Naive thymus-derived CD8-positive, alpha-beta T cell (primary cell): ENCODE measurements around the gene RBBP4. TPM values are rescaled to one million over a fixed set of nuclear protein-coding genes. Genes with fewer than 3 reads are reported as not detected.
"Not testable (repeated sequence)": the region's sequence is repeated elsewhere in the genome, so short reads cannot be mapped to it uniquely, and the experiment has no call there.

Experiments
- ATAC-seq, 2 donors: fragments of 150-1000 bp; cut with Tn5 transposase in 1 of 2; sonication (Bioruptor Pico), chemical (Tn5 transposase) in 1 of 2; 1 replicate in 1 of 2; 2 replicates in 1 of 2; pipeline ENCODE4 v1.10.0; 2021; ENCODE audit warnings: mild to moderate bottlenecking in 2 of 2, moderate library complexity in 2 of 2
- POLR2A ChIA-PET: fragments of 350-600 bp; sonication (Branson Sonifier 250); formaldehyde crosslinking; loops from one replicate; lab custom pipeline; 2021; ENCODE audit warnings: antibody characterized with exemption; lab: Charles Lee
- DNase-seq, 10 donors: peaks; one replicate each; pipeline versions ENCODE4 v3.0.0 to v3.0.0-alpha.2; 2020 to 2022
- H3K27ac Mint-ChIP-seq, 10 donors: one replicate each; pipeline ENCODE4 v1.8.0; 2020 to 2022; ENCODE audit warnings: mild to moderate bottlenecking in 10 of 10, mixed read lengths in 10 of 10, moderate library complexity in 4 of 10, inconsistent platforms in 1 of 10
- H3K27me3 Mint-ChIP-seq, 5 donors: one replicate each; pipeline ENCODE4 v1.8.0; 2021 to 2022; ENCODE audit warnings: mixed read lengths in 5 of 5
- H3K36me3 Mint-ChIP-seq, 3 donors: one replicate each; pipeline ENCODE4 v1.8.0; 2020 to 2022; ENCODE audit warnings: mixed read lengths in 3 of 3, mild to moderate bottlenecking in 2 of 3, inconsistent platforms in 1 of 3
- H3K4me1 Mint-ChIP-seq, 4 donors: one replicate each; pipeline ENCODE4 v1.8.0; 2021 to 2022; ENCODE audit warnings: mixed read lengths in 4 of 4
- H3K4me3 Mint-ChIP-seq, 10 donors: one replicate each; pipeline ENCODE4 v1.8.0; 2020 to 2022; ENCODE audit warnings: mild to moderate bottlenecking in 10 of 10, mixed read lengths in 10 of 10, moderate library complexity in 6 of 10, inconsistent platforms in 1 of 10
- H3K9me3 Mint-ChIP-seq, 9 donors: one replicate each; pipeline ENCODE4 v1.8.0; 2020 to 2022; ENCODE audit warnings: mixed read lengths in 9 of 9, mild to moderate bottlenecking in 3 of 9, inconsistent platforms in 1 of 9, moderate library complexity in 1 of 9
- polyA plus RNA-seq, 3 donors: library from polyadenylated mRNA; unstranded; fragments of 300-500 nt; fragmentation: Illumina TruSeq; gene quantifications; one replicate each; pipeline ENCODE4 v1.2.3, GENCODE V29; 2021
- total RNA-seq, 8 experiments: library from RNA in 2 of 8; stranded (reverse) in 2 of 8; gene quantifications; one replicate each; pipeline ENCODE4 v1.2.3 and lab custom pipeline; 2021 to 2026

Gene RBBP4
- total and polyA plus RNA-seq, 5 experiments from 2014 or later, result 191 to 251 (median 226) TPM

GRCh38 chr1:32681509-32681908, 30.5 kb downstream of the RBBP4 start:
- H3K27ac Mint-ChIP-seq, result peak overlapping the region in 2 of 10 donors; percentile 20 to 46
- H3K4me3 Mint-ChIP-seq, result no peak overlapping the region
- peaks cover 0 to 94% (median 12%) of the 10 kb centered on the region in 3 donors for H3K36me3 Mint-ChIP-seq
- POLR2A ChIA-PET, result no interaction called here
- no peaks in the 10 kb centered on the region for H3K9me3 Mint-ChIP-seq
- no peak for ATAC-seq
- H3K4me1 Mint-ChIP-seq, result peaks cover 0 to 2% (median 0%) of the 10 kb centered on the region in 4 donors
- no peaks in the 10 kb centered on the region for H3K27me3 Mint-ChIP-seq
- DNase-seq, result no peak

- POLR2A ChIA-PET, result no interaction called here
Observed at GRCh38 chr1:32681999-32682398, 31.0 kb downstream of the RBBP4 start.

GRCh38 chr1:32683397-32683796, 32.4 kb downstream of the RBBP4 start:
- peaks cover 0 to 77% (median 11%) of the 10 kb centered on the region in 3 donors for H3K36me3 Mint-ChIP-seq
- H3K4me1 Mint-ChIP-seq, result no peaks in the 10 kb centered on the region
- peak overlapping the region in 1 of 10 donors; percentile 53 for H3K27ac Mint-ChIP-seq
- H3K27me3 Mint-ChIP-seq, result no peaks in the 10 kb centered on the region
- POLR2A ChIA-PET, result no interaction called here
- H3K9me3 Mint-ChIP-seq, result no peaks in the 10 kb centered on the region
- DNase-seq (no peak), ATAC-seq (no peak)
- no peak overlapping the region for H3K4me3 Mint-ChIP-seq

More at GRCh38 chr1:32681999-32682398, 31.0 kb downstream of the RBBP4 start:
- H3K27ac Mint-ChIP-seq, result peak overlapping the region in 1 of 10 donors; percentile 3
- ATAC-seq (no peak), DNase-seq (no peak)
- H3K9me3 Mint-ChIP-seq, result no peaks in the 10 kb centered on the region
- H3K4me3 Mint-ChIP-seq, result no peak overlapping the region
- H3K4me1 Mint-ChIP-seq, result peaks cover 0 to 2% (median 0%) of the 10 kb centered on the region in 4 donors
- peaks cover 0 to 90% (median 14%) of the 10 kb centered on the region in 3 donors for H3K36me3 Mint-ChIP-seq
- no peaks in the 10 kb centered on the region for H3K27me3 Mint-ChIP-seq

DNA sequence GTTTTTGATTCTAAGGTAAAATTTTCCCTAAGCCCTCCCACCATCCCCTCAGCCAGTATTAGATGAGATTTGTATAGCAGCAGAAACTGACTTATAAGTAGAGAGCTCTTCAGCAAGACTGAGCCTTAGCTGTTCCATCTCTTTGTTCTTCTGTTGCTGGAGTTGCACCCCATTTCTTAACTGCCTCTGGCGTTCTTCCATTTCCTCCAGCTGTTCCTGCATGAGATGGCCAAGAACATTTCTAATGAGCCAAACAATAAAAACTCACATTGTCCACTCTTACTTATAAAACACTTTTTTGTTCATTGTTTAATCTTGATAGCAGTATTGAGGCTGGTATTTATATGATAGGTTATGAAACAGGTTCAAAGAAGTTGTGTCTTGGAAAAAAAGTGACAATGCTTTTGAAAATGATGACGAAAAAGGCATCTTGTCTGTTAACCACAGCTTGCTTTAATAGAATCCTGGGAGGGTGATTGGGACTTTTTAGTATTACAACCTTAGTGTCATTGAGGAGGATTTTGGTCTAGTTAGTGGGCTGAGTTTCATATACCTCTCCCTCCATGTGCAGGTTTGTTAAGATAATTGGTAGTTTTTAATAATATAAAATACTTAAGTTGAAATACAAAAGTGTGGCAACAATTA, 33.3 kb downstream of the RBBP4 start:
- Mint-ChIP-seq H3K27me3 (no peaks in the 10 kb centered on the region), H3K9me3 (no peaks in the 10 kb centered on the region), H3K4me3 (no peak overlapping the region), H3K27ac (peak overlapping the region in 6 of 10 donors; percentile 11 to 60 (median 30)), H3K4me1 (no peaks in the 10 kb centered on the region), H3K36me3 (peaks cover 0 to 69% (median 8%) of the 10 kb centered on the region in 3 donors)
- DNase-seq (no peak), ATAC-seq (no peak)
- POLR2A ChIA-PET, result no interaction called here

DNA sequence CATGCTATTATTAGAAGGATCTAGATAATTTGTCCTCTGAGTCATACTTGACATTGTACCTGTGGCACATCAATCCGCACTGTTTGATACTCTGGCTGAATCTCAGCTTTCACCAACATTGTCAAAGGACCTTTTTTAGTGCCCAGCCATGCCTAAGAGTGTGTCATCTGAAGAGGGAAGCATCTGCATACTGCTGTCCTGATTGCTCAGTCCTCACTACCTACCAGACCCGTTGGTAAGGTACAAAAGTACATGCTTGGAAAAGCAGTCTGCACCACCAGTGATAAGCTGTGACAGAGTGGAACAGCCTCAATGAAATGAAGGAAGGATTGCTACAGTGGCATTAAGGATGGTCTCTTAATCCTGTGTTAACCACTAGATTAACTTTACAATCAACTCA, 34.5 kb downstream of the RBBP4 start:
- H3K27me3 Mint-ChIP-seq, result no peaks in the 10 kb centered on the region
- H3K4me1 Mint-ChIP-seq, result no peaks in the 10 kb centered on the region
- peaks cover 0 to 57% (median 2%) of the 10 kb centered on the region in 3 donors for H3K36me3 Mint-ChIP-seq
- H3K9me3 Mint-ChIP-seq, result no peaks in the 10 kb centered on the region
- POLR2A ChIA-PET, result no interaction called here
- peak overlapping the region in 3 of 10 donors; percentile 0 to 44 (median 22) for H3K27ac Mint-ChIP-seq
- no peak for ATAC-seq
- DNase-seq, result no peak
- no peak overlapping the region for H3K4me3 Mint-ChIP-seq

- Mint-ChIP-seq H3K4me1 (no peaks in the 10 kb centered on the region), H3K4me3 (no peak overlapping the region), H3K36me3 (peaks cover 0 to 49% (median 2%) of the 10 kb centered on the region in 3 donors), H3K27ac (peak overlapping the region in 1 of 10 donors; percentile 47), H3K9me3 (no peaks in the 10 kb centered on the region), H3K27me3 (no peaks in the 10 kb centered on the region)
- no peak for ATAC-seq
- DNase-seq, result no peak
- POLR2A ChIA-PET, result no interaction called here
Observed at GRCh38 chr1:32686387-32686786, 35.4 kb downstream of the RBBP4 start.

DNA sequence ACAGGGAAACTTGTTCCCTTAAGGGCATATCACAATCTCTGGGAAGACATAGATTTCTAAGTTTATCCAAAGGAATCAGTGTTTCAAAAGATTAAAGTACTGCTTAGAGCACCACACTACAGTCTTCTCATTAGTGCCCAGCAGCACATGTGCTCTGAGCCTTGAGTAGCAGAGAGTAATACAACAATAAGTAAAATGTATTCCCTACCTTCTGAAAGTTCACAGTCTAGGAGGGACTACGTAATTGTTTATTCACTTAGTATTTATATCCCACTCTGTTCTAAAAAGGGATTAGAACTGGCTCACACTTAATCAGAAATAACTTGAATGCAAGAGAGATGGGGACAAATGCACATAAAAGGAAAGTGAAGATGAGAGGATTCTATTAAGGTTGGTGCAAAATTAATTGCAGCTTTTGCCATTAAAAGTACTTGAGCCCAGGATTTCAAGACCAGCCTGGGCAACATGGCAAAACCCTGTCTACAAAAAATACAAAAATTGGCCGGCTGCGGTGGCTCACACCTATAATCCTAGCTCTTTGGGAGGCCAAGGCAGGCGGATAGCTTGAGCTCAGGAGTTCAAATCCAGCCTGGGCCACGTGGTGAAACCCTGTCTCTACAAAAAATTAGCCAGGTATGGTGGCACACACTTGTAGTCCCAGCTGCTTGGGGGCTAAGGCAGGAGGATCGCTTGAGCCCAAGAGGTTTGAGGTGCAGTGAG, 42.6 kb downstream of the RBBP4 start:
- Mint-ChIP-seq H3K36me3 (no peaks in the 10 kb centered on the region), H3K9me3 (no peaks in the 10 kb centered on the region), H3K4me1 (peaks cover 2 to 6% (median 5%) of the 10 kb centered on the region in 4 donors), H3K27ac (no peak overlapping the region), H3K27me3 (no peaks in the 10 kb centered on the region), H3K4me3 (no peak overlapping the region)
- POLR2A ChIA-PET, result no interaction called here
- ATAC-seq (no peak), DNase-seq (no peak)

DNA sequence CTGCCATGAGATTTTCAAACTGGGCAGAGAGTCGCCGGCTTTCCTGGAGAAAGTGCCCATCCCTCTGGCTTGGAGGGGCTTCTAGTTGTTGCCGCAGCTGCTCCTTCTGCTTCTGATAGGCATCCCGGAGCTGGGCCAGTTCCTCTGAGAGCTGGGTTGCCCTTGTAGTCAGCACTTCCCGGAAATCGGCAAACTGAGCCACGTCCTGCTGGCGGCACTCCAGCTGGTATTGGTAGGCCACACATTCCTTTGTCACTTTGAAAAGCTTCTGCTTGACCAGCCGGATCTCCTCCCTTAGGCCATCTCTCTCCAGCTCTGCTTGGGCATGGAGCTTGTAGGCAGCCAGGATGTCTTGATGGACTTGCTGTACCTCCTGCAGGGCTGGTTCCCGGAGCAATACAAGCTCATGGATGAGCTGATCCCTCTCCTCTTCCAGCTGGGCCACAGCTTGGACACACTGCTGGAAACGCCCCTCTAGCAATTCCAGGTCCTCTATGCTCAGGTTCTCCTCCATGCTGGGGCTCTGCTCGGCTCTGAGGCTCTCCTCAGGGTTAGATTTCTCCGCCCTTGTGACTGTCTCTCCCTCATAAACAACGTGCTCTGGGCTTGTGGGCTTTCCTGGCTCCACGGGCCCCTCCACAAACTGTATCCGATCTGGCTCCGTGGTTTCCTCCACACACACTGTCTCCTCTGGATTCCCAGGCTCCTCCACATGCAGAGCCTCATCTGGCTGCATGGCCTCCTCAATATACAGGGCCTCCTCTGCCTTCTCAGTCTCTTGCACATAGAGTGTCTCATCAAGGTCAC, 44.3 kb downstream of the RBBP4 start:
- Mint-ChIP-seq H3K4me3 (no peak overlapping the region), H3K4me1 (peaks cover 2 to 6% (median 5%) of the 10 kb centered on the region in 4 donors), H3K9me3 (no peaks in the 10 kb centered on the region), H3K36me3 (no peaks in the 10 kb centered on the region), H3K27me3 (peaks cover 0 to 7% (median 0%) of the 10 kb centered on the region in 5 donors), H3K27ac (peak overlapping the region in 3 of 10 donors; percentile 21 to 55 (median 46))
- ATAC-seq (no peak), DNase-seq (no peak)
- POLR2A ChIA-PET, result no interaction called here

GRCh38 chr1:32696041-32696440, 45.0 kb downstream of the RBBP4 start:
- DNase-seq, result no peak
- H3K36me3 Mint-ChIP-seq, result no peaks in the 10 kb centered on the region
- peak overlapping the region in 1 of 10 donors; percentile 46 for H3K27ac Mint-ChIP-seq
- H3K27me3 Mint-ChIP-seq, result peaks cover under 1 to 13% (median 2%) of the 10 kb centered on the region in 5 donors
- POLR2A ChIA-PET, result no interaction called here
- peaks cover 2 to 6% (median 5%) of the 10 kb centered on the region in 4 donors for H3K4me1 Mint-ChIP-seq
- ATAC-seq, result no peak
- no peaks in the 10 kb centered on the region for H3K9me3 Mint-ChIP-seq
- no peak overlapping the region for H3K4me3 Mint-ChIP-seq

- H3K27me3 Mint-ChIP-seq, result peaks cover 8 to 22% (median 10%) of the 10 kb centered on the region in 5 donors
- H3K36me3 Mint-ChIP-seq, H3K4me3 Mint-ChIP-seq, H3K4me1 Mint-ChIP-seq, H3K9me3 Mint-ChIP-seq, POLR2A ChIA-PET, H3K27ac Mint-ChIP-seq, ATAC-seq, DNase-seq: not testable (repeated sequence)
Observed at GRCh38 chr1:32696996-32697395, 46.0 kb downstream of the RBBP4 start.

- Mint-ChIP-seq H3K9me3 (no peaks in the 10 kb centered on the region), H3K4me1 (peaks cover 7 to 14% (median 9%) of the 10 kb centered on the region in 4 donors), H3K27ac (no peak overlapping the region), H3K27me3 (peaks cover 24 to 59% (median 38%) of the 10 kb centered on the region in 5 donors), H3K36me3 (peaks cover 0 to 4% (median 0%) of the 10 kb centered on the region in 3 donors), H3K4me3 (peak overlapping the region; percentile 48 to 77 (median 70))
- ATAC-seq (no peak), DNase-seq (no peak)
- POLR2A ChIA-PET, result no interaction called here
Observed at GRCh38 chr1:32701421-32701911, 50.5 kb downstream of the RBBP4 start.

GRCh38 chr1:32701951-32702598, 51.1 kb downstream of the RBBP4 start:
- H3K36me3 Mint-ChIP-seq, result peaks cover 0 to 4% (median 0%) of the 10 kb centered on the region in 3 donors
- ATAC-seq (no peak), DNase-seq (no peak)
- H3K27me3 Mint-ChIP-seq, result peaks cover 27 to 61% (median 40%) of the 10 kb centered on the region in 5 donors
- no peaks in the 10 kb centered on the region for H3K9me3 Mint-ChIP-seq
- POLR2A ChIA-PET, result no interaction called here
- peak overlapping the region in 1 of 10 donors; percentile 13 for H3K27ac Mint-ChIP-seq
- peak overlapping the region; percentile 48 to 77 (median 70) for H3K4me3 Mint-ChIP-seq
- H3K4me1 Mint-ChIP-seq, result peaks cover 7 to 14% (median 9%) of the 10 kb centered on the region in 4 donors
